ENCODE data around the gene BACH2.
"Not testable (repeated sequence)": the region's sequence is repeated elsewhere in the genome, so short reads cannot be mapped to it uniquely, and the experiment has no call there.

The BACH2 gene

DNA sequence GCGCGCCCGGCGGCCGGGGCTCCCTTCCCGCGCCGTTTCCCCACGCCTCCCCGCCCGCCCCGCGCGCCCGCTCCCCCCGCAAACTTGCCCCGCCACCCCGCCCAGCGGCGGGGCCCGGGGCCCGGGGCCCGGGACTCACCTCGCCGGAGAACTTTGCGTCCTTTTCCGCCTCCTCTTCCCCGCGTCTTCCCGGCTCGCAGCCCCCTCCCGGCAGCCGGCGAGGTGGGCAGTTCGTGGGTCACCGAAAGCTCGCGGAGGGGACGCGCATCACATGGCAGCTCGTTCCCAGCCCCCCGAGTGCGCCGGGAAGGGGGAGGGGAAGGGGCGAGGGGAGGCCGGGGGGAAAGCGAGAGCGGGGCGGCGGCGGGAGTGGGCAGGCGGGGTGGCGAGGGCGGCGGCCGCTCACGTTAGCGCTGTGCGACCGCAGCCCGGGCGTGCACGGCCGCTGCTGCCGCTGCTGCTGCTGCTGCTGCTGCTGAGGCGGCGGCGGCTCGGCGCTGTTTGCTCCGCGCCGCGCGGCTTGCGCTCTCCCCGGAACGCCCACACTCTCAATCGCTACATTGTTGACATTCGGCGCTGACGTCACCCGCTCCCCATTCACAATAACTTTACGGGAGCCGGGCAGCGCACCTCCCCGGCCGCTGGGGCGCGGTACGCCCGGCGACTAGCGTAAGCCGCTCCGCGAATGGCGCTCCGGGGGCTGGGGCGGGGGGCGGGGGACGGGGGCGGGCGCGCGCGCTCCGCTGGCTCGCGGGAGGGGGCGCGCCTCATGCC, at the start of gene BACH2:
TSS of gene BACH2 (minus strand) at position 503 of the 774 bp plus-strand sequence. CDS start 287,999 bp downstream, outside the sequence.
- DNase-seq (ENCODE audit: low read depth): peak; percentile 82

DNA sequence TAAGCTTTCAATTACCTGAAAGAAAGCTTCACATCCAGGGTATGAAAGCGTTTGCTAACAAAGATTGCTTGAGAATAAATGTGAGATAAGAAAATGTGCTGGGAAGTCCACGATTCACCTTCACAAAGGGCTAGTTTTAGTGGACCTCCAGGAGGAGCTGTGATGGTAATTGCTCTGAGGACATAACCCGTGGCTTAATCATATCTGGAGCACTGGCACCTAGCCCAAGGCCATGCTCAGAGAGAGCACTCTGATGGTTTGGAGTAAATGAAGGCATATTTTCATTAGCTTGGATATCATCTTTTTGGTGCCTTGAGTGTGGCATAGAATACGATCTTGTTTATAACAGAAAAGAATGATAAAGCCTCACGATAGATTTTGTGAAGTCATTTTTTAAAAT, 46.9 kb upstream of the BACH2 start:
- no peak for DNase-seq (ENCODE audit: low read depth)

DNA sequence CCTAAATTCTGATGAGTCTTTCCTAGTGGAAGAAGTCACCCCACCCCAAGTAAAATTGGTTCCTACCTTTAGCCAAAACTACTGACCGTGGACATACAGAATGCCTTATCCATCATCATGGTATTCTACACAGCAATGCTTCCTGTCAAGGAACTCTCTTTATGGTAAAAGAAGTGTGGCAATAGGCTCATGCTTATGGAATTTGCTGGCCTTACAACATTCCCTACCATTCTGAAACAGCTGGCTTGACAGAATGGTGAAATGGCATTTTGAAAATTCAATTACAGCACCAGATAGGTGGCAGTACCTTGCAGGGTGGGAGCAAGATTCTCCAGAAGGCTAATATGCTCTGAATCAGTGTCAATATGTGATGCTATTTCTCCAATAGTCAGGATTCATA, 41.8 kb upstream of the BACH2 start:
- no peak for DNase-seq (ENCODE audit: low read depth)

DNA sequence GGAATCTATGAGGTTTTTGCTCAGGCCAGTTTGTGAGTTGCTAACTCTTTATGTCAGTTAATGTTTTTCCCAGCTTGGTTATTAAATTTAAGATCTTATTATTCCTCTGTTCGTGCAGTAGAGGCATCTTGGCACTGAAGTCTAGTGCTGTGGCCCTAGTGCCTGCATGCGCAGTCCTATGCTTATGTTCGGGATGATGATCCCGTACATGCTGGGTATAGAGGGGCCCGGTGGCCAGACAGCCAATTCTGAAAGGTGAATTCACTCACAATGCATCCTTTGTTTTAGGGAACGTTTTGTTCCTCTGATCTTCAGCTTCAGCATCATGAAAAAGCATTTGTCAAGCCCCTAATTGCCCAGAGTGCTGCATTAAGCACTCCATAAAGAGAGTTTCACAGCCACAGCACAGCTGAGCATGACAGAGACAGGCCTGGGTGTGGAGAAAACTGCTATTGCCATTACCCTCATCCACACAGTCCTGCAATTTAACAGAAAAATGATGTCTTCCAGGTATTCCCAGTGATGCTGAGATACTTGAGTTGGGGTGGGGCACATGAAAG, 39.8 kb upstream of the BACH2 start:
- DNase-seq (ENCODE audit: low read depth): no peak

DNA sequence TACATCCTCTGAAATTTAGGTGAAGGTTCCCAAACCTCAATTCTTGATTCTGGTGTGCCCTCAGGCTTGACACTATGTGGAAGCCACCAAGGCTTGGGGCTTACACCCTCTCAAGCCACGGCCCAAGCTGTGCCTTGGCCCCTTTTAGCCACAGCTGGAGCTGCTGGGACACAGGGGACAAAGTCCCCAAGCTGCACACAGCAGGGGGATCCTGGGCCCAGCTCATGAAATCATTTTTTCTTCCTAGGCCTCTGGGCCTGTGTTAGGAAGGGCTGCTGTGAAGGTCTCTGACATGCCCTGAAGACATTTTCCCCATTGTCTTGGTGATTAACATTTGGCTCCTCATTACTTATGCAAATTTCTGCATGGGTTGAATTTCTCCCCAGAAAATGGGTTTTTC, 37.3 kb upstream of the BACH2 start:
- no peak for DNase-seq (ENCODE audit: low read depth)

DNA sequence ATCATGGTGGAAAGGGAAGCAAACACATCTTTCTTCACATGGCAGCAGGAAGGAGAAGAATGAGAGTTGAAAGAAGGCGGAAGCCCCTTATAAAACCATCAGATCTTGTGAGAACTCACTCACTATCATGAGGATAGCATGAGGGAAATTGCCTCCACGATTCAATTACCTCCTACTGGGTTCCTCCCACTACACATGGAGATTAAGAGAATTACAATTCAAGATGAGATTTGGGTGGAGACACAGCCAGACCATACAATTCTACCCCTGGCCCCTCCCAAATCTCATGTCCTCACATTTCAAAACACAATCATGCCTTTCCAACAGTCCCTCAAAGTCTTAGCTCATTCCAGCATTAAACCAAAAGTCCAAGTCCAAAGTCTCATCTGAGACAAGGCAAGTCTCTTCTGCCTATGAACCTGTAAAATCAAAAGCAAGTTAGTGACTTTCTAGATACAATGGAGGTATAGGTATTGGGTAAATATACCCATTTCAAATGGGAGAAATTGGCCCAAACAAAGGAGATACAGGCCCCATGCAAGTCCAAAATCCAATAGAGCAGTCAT, 36.4 kb upstream of the BACH2 start:
- DNase-seq (ENCODE audit: low read depth): not testable (repeated sequence)

DNA sequence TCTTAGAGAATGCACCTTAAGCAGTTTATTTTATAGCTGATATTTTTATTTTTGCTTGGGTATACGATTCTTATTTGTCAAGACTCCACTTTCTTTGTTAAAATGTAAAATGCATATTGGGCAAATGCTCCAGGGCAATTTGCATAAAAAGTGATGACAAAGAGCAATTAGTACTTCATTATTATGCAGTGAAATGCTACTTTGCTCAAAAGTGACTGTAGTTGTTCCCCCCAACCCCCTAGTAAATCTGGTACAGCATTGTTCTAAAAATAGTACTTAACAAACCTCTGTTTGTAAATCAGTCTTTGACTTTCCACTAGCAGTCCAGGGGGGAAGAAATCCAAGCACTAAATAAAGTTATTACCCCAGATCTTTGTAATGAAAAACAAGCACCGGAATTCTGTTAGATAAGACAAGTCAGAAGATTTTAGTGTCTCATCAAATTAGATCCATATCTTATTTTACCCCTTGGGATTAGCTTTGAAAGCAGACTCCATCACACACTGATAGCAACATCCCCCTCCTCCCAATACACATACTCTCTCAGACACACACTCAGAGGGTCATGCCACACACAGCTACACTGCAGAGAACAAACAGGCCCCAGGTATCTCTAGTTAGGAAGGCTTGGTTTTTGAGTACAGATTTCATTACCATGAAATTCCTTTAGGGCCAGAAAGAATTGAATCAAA, 32.9 kb upstream of the BACH2 start:
- DNase-seq (ENCODE audit: low read depth): no peak

DNA sequence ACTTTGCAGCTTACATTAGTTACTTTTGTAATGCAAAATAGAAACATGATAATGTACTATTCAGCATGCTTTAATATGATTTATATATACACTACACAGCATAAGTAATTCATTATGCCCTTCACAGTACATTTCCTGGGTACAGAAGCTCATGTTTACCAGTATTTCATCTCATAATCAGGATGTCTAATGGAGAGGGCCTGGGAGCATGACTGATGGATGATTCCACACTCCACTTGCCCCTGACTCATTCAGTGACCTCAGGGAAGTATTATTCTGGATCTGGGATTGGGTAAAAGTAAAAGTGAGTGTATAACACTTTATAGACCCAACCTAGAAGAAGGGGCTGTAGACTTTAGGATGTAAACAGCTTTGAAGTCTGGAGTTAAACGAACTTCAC, 31.4 kb upstream of the BACH2 start:
- no peak for DNase-seq (ENCODE audit: low read depth)

DNA sequence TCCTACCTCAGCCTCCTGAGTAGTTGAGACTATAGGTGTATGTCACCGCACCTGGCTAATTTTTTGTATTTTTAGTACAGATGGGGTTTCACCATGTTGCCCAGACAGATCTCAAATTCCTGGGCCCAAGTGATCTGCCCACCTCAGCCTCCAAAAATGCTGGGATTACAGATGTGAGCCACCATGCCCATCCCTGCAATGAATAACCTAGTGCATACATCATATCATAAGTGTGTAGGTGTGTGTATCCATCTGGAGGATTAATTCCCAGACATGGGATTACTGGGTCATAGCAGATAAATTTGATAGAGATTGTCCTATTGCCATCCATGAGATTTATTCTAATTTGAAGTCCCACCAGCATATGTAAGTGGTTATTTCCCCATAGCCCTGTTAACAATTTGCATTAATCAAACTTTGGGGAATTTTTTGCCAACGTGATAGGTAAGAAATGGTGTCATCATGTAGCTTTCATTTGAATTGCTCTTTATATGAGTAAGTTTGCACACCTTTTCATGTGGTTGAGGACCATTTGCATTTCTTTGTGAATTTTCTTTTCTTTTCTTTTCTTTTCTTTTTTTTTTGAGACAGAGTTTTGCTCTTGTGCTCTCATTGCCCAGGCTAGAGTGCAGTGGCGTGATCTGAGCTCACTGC, 29.9 kb upstream of the BACH2 start:
- no peak for DNase-seq (ENCODE audit: low read depth)

DNA sequence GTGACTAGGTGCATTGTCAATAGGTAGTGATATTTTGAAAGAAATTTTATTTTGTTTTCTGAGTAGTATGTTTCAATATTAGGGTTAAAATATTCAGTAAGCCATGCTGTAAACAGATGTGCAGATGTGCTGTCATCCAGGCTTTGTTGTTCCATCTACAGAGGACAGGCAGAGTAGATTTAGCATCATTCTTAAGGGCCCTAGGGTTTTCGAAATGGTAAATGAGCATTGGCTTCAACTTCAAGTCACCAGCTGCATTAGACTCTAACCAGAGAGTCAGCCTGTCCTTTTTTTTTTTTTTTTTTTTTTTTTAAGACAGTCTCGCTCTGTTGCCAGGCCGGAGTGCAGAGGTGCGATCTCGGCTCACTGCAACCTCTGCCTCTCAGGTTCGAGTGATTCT, 27.1 kb upstream of the BACH2 start:
- DNase-seq (ENCODE audit: low read depth): no peak

DNA sequence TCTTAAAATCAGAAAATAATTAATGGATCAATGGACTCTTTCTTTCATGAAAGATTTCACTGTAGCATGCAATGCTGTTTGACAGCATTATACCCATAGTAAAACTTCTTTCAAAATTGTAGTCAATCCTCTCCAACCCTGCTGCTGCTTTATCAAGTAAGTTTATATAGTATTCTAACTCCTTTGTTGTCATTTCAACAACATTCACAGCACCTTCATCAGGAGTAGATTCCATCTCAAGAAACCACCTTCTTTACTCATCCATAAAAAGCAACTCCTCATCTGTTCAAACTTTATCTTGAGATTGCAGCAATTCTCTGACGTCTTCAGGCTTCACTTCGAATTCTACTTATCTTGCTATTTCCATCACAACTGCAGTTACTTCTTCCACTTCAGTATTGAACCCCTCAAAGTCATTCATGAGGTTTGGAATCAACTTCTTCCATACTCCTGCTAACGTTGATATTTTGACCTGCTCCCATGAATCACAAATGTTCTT, 26.4 kb upstream of the BACH2 start:
- no peak for DNase-seq (ENCODE audit: low read depth)

DNA sequence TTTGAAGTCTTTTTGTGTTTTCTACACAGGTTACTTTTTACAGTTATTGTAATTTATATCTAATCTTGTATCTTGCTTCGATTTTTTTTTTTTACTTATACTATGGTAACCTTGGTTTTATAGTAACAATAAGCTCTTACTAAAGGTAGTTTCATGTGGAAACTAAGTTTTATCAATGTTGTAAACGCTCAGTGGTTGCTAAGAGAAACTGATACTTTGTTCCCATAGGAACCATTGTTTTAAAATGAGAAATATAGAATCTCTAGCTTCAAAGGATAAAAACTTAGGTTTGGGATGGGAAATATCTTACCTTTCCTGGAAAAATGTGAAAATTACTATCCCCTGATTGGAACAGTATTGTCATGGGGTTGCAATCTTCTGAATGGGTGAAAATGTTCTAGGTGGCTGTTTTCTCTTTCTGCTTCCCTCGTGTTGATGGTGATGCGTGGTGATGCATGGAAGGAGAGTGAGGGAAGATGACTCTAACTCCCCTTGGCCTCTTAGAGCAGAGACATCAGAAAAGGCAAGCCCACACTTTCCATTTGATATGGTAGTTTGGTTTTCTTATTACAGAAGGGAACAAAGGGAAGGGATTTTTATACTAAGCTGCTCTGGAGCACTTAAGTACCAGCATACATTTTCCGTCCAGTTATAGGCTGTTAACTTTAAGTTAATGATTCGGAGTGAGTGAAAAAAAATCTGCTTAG, 23.5 kb upstream of the BACH2 start:
- DNase-seq (ENCODE audit: low read depth): no peak

DNA sequence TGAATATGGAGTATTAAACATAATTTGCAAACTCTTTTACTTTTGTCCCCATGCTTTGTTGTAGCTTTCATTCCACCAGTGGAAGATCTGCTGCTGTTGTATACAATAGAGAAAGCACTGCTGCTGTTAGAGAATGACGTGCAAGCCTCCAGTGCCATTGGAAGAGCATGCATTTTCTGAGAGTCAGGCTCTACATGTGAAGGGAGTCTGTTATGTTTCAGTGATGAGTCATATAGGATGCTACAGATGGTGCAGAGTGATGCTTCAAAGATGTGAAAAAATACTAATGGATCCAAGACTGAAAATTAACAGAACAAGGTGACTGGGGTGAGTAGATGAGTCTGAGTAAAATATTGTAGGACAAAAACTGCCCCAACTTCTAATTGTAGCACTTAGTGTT, 22.4 kb upstream of the BACH2 start:
- DNase-seq (ENCODE audit: low read depth): no peak

DNA sequence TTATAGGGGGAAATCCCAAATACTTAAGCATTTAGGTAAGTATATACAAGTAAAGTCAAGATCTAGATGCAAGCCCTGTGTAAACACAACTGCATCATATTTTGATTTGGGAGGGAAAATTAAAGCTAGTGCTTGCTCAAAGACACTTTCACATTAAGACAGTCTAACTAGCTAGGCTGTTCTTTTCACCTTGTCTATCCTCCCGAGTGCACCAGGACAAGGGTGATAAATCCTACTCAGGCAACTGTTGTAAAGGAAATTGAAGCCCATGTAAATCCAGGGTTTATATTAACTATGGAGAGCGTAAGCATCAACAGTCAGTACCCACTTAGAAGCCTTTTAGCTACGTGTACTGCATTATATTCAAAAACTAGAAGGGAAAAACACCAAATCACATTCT, 19.3 kb upstream of the BACH2 start:
- no peak for DNase-seq (ENCODE audit: low read depth)

DNA sequence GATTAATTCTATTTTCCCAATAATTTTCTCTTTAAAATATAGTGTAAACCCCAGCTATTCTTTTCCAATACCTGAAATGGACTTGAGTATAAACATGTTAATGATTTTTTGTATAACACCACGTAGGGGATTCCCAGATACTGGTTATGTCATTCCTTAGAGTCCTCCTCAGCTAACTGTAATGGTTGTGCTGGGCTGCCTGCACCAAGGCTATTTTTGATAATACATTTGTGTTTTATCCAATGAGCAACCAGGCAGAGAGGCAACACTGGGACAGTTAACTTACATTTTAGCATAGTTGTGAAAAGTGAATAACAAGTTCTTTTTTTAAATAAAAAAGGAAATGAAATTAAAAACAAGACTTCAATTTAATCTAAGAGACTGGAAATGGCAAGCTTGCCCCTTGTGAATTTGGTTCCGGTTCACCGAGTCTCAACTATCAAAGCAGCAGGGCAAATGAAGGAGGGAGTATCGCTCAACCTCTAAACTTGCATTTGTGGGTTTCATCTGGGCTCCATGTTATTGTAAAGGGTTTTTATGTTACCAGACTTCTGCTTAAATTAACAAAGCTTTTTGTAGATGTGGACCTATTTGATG, 18.8 kb upstream of the BACH2 start:
- DNase-seq (ENCODE audit: low read depth): no peak

DNA sequence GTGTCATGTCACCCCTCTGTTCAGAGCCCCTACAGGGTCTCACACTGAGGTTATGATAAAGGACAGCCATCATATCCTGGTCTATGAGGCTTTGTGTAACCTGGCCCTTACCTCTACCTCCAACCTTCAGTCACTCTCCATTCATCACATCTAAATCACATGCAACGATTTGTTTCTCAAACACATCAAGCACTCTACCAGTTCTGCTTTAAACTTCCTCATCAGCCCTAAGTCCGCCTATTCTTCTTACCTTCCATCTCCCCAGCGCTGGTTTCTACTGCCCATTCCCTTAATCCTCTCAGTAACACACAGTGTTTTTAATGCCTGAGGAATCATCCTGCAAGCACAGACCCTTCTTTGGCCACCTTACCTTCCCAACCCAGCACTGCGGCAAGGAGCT, 17.9 kb upstream of the BACH2 start:
- DNase-seq (ENCODE audit: low read depth): no peak

DNA sequence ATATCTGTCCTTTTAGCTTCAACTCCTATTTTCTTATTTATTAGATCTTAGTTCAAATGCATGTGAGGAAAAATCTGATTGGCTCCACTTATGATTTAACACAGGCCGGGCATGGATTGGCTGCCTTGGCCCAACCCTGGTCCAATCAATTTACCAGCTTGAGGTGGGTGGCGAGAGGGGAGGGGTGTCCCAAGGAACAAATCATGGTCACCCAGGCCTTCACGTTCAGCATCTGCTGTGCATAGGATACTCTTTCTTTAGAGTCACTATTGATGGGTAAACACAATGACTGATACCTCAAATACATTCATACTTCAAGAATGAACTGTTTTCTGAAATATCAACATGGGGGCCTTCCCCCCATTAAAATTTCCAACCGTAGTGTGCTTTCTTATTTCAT, 14.9 kb upstream of the BACH2 start:
- no peak for DNase-seq (ENCODE audit: low read depth)

DNA sequence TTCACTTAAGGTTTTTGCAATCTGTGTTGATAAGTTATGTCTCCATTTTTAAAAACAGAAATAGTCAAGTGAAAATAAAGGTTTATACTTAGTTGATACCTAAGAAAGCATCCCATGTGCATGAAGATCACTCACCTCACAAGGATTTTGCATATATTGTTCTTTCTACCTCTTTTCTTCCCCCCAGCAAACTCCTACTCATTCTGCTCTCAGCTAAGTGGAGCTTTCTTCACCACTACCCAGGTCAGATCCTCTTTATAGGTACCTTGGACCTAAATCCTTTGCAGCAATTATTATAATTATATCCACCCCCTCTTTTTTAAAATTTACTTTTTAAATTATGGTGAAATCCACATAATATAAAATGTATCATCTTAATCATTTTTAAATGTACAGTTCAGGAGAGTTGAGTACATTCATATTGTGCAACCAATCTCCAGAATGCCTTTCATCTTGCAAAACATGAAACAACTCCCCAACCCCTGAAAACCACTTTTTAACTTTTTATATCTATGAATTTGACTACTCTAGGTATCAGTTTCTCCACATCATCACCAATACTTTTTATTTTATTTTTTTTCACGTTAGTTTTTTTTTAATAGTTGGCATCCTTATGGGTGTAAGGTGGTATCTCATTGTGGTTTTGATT, 9.3 kb upstream of the BACH2 start:
- no peak for DNase-seq (ENCODE audit: low read depth)

DNA sequence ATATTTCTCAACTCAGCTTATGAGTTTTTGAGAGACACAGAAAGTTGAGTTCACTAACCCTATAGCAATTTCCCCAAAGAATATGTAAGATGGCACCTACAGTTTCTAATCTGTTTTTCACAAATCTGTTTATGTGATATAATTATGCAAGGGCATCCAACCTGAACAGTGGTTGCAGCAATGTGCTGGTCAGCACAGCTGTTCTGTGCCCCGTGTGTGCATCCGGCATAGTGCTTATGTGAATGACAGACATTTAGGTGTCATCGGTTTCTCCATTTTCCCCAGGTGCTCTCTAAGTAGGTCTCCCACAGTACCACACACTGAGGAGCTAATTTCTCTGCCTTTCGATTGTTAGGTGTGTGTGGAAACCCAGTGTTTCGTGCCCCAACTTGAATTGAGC, 7.7 kb upstream of the BACH2 start:
- DNase-seq (ENCODE audit: low read depth): no peak

DNA sequence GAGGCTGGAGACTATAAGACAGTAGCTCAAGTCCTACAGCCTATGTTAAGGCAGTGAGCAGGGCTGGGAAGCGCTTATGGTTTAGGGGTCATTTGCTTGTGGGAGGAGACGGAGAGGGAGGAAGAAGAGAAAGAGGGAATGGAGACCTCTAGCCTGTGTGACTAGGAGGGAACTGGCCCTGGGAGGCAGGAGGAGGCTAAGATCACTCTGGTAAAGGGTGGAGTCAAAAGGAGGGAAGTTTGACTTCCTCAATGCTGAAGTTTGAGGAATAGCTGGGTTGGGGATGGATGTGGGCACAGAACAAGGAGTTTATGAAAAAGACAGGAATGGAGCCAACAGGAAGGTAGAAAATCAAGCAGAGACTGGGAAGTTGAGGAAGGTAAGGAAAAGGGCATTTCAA, 6.4 kb upstream of the BACH2 start:
- no peak for DNase-seq (ENCODE audit: low read depth)

DNA sequence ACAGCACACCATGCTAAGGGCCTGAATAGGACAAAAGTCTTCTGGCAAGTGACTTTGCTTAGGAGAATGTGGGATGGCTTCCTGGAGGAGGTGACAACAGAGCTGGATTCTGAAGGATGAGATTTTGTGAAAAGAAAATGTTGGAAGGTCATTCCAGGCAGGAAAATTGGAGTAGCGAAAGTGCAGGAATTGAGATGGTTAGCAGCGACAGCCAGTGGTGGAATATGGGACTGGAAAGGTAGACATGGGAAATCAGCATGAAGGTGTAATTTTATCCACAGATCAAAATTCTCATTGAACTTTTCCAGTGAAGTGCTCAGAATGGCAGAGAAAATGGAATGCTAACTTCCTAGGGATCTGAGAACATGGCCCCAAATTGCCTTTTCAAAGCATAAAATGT, 5.7 kb upstream of the BACH2 start:
- no peak for DNase-seq (ENCODE audit: low read depth)
